Heart left ventricle (tissue), 16 donors: ENCODE results near the gene ZWILCH. TPM values are rescaled to one million over a fixed set of nuclear protein-coding genes. Genes with fewer than 3 reads are reported as not detected.

Source experiments
- ATAC-seq, 4 donors: fragments of 200-7000 bp; cut with Tn5 transposase; one replicate each; pipeline ENCODE4 v1.9.1; 2020 to 2022; ENCODE audit warnings: moderate library complexity in 4 of 4, mild to moderate bottlenecking in 3 of 4, moderate number of reproducible peaks in 1 of 4
- DNase-seq, 5 donors: peaks; one replicate each; pipeline ENCODE4 v3.0.0-alpha.2; 2020
- H3K27ac ChIP-seq, 12 donors: fragments of 200-600 bp; sonication (generic) in 4 of 12; one replicate each; pipeline versions ENCODE4 v1.5.0 to v1.8.0; 2016 to 2022; ENCODE audit warnings: mild to moderate bottlenecking in 2 of 12
- H3K27me3 ChIP-seq, 9 donors: fragments of 200-600 bp; sonication (generic) in 2 of 9; one replicate each; pipeline versions ENCODE4 v1.5.1 to v1.8.0; 2016 to 2022; ENCODE audit warnings: mild to moderate bottlenecking in 3 of 9
- H3K36me3 ChIP-seq, 9 donors: fragments of 200-600 bp; sonication (generic) in 2 of 9; one replicate each; pipeline versions ENCODE4 v1.5.0 to v1.8.0; 2018 to 2022; ENCODE audit warnings: mild to moderate bottlenecking in 2 of 9
- H3K4me1 ChIP-seq, 12 donors: fragments of 200-600 bp; sonication (generic) in 4 of 12; one replicate each; pipeline versions ENCODE4 v1.5.0 to v1.8.0; 2016 to 2022; ENCODE audit warnings: mild to moderate bottlenecking in 3 of 12
- H3K4me3 ChIP-seq, 12 donors: fragments of 200-600 bp; sonication (generic) in 4 of 12; one replicate each; pipeline versions ENCODE4 v1.5.0 to v1.8.0; 2017 to 2022; ENCODE audit warnings: mild to moderate bottlenecking in 9 of 12, moderate library complexity in 4 of 12
- H3K9me3 ChIP-seq, 12 donors: fragments of 200-600 bp; sonication (generic) in 4 of 12; one replicate each; pipeline versions ENCODE4 v1.5.0 to v1.8.0; 2016 to 2022; ENCODE audit warnings: mild to moderate bottlenecking in 1 of 12
- CTCF ChIP-seq, 12 donors: fragments of 200-600 bp; sonication (generic) in 4 of 12; IDR thresholded peaks; one replicate each; pipeline versions ENCODE4 v1.5.0 to v1.8.0; 2018 to 2022; ENCODE audit warnings: antibody characterized with exemption in 12 of 12, mild to moderate bottlenecking in 5 of 12
- POLR2A ChIP-seq, 2 donors: fragments of 450-650 bp; IDR thresholded peaks; one replicate each; pipeline ENCODE4 v1.6.1; 2017; ENCODE audit warnings: antibody characterized with exemption in 2 of 2, mild to moderate bottlenecking in 2 of 2, moderate library complexity in 2 of 2
- WGBS, 4 donors: extraction: QIAGEN DNeasy Blood & Tissue Kit in 2 of 4; methylation state at CpG; one replicate each; pipeline versions ENCODE4 v1.1.5 to v1.1.7; 2013 to 2018; 5-methylcytosine and 5-hydroxymethylcytosine counted together
- intact Hi-C, 10 donors: fragments of 100-400 bp; cut with DNase I; formaldehyde crosslinking; loops; one replicate each; pipeline versions ENCODE4 v1.11.1 to v1.14.2; 2022
- polyA plus RNA-seq, 2 donors: library from polyadenylated mRNA; stranded (reverse); fragments of 200-250 nt; gene quantifications; one replicate each; pipeline ENCODE4 v1.2.3, GENCODE V29; 2013
- total RNA-seq, 9 donors: library from RNA; depleted of rRNA in 2 of 9; stranded (reverse); fragments of >200 nt in 2 of 9; fragmentation: NEBNext Ultra II Directional in 3 of 9; extraction: Animal tissue kit (Norgen Biotek cat#: 25700) in 3 of 9; gene quantifications; one replicate each; pipeline versions ENCODE4 v1.1.0 to v1.2.4, GENCODE V29; 2016 to 2023
- donor health status: ischemic (EF 13 %, LVEDD 7.1; RV severe dilation, severe dysfunction).
- donor health status: healthy with polysubstance abuse.
- donor health status: DM: no; HTN: yes; CAD: no.
- donor health status: DM: no; HTN: no; CAD: no.
- donor health status: ischemic (EF 25% LVEDD 6.9; RV normal size, moderate dysfunction).
- donor health status: ischemic (EF 25% LVEDD 5.7; RV mildly dilated, moderate dysfunction).
- donor health status: healthy.
- donor health status: DM: yes; HTN: yes; CAD: no.
- donor health status: ischemic (EF 35%, LVEDD 5.7; RV mildly dilated, moderate dysfunction).
- donor health status: nonischemic (EF 11% LVEDD 7.7; RV severe dilation, severe dysfunction).
- donor health status: DM: yes; HTN: yes; CAD: no.
- donor health status: PGD.
- donor health status: ischemic (EF 29% LVEDD 5.4; RV normal size, mild dysfunction).
- donor health status: nonischemic (EF 23%, LVEDD 6.1; RV moderate dilation, normal function).

ZWILCH gene
- total and polyA plus RNA-seq, 11 donors: 0.53 to 5.4 (median 2.6) TPM

GRCh38 chr15:66503780-66504562 lies 1.2 kb upstream of the ZWILCH start:
- Histone ChIP-seq H3K9me3 (no peaks in the 10 kb centered on the region), H3K4me3 (peak overlapping the region; percentile 47 to 96 (median 86)), H3K36me3 (peaks cover 0 to 45% (median 43%) of the 10 kb centered on the region in 9 donors), H3K27me3 (no peaks in the 10 kb centered on the region), H3K27ac (peak overlapping the region; percentile 82 to 97 (median 91)), H3K4me1 (peaks cover 7 to 42% (median 23%) of the 10 kb centered on the region in 12 donors)
- no peak for TF ChIP-seq CTCF (IDR thresholded peaks at IDR 0.05)
- TF ChIP-seq POLR2A (IDR thresholded peaks at IDR 0.05): no peak
- no peak for ATAC-seq
- 0 to 1% (median 1%) methylated on average over 12 of the region's 12 CpGs for WGBS, 4 donors
- intact Hi-C loops: loop anchor here in 2 of 10 donors (2.0 to 5.0 kb wide), 2 partner anchors 117 to 348 kb away; partner anchors contain the start of gene MAP2K1 (in 1 of the 2)
- DNase-seq: no peak

- Histone ChIP-seq H3K36me3 (peaks cover 0 to 32% (median 29%) of the 10 kb centered on the region in 9 donors), H3K27me3 (no peaks in the 10 kb centered on the region), H3K27ac (peak overlapping the region; percentile 82 to 97 (median 91)), H3K9me3 (no peaks in the 10 kb centered on the region), H3K4me1 (peaks cover 7 to 42% (median 22%) of the 10 kb centered on the region in 12 donors), H3K4me3 (peak overlapping the region; percentile 47 to 96 (median 86))
- intact Hi-C loops: loop anchor here in 1 of 10 donors (2.0 kb wide), 1 partner anchor 119 kb away; the partner anchor contains the start of gene MAP2K1
- DNase-seq (no peak), ATAC-seq (no peak)
- WGBS, 4 donors: 0 to 1% (median 0%) methylated on average over 10 to 13 of the region's 13 CpGs
- TF ChIP-seq POLR2A (IDR thresholded peaks at IDR 0.05) (peak in 1 of 2 donors; percentile 17), CTCF (IDR thresholded peaks at IDR 0.05) (no peak)
Measured at GRCh38 chr15:66505430-66505811, 295 bp downstream of the ZWILCH start.

- Histone ChIP-seq H3K36me3 (peaks cover 0 to 31% (median 25%) of the 10 kb centered on the region in 9 donors), H3K4me3 (peak overlapping the region in 11 of 12 donors; percentile 66 to 96 (median 89)), H3K27me3 (no peaks in the 10 kb centered on the region), H3K27ac (peak overlapping the region in 7 of 12 donors; percentile 86 to 97 (median 91)), H3K9me3 (no peaks in the 10 kb centered on the region), H3K4me1 (peaks cover 7 to 42% (median 22%) of the 10 kb centered on the region in 12 donors)
- 37 to 44% (median 41%) methylated on average over 4 of the region's 4 CpGs for WGBS, 4 donors
- TF ChIP-seq POLR2A (IDR thresholded peaks at IDR 0.05) (no peak), CTCF (IDR thresholded peaks at IDR 0.05) (no peak)
- intact Hi-C loops: loop anchor here in 1 of 10 donors (2.0 kb wide), 1 partner anchor 119 kb away; the partner anchor contains the start of gene MAP2K1
- no peak for ATAC-seq
- no peak for DNase-seq
Measured at GRCh38 chr15:66505818-66506217, 692 bp downstream of the ZWILCH start.

GRCh38 chr15:66508293-66508883 lies 3.3 kb downstream of the ZWILCH start:
- Histone ChIP-seq H3K9me3 (no peaks in the 10 kb centered on the region), H3K27me3 (no peaks in the 10 kb centered on the region), H3K36me3 (peaks cover 0 to 12% (median 0%) of the 10 kb centered on the region in 9 donors), H3K4me3 (no peak overlapping the region), H3K4me1 (peaks cover 0 to 21% (median 12%) of the 10 kb centered on the region in 12 donors), H3K27ac (no peak overlapping the region)
- DNase-seq (no peak), ATAC-seq (no peak)
- no peak for TF ChIP-seq POLR2A (IDR thresholded peaks at IDR 0.05)
- TF ChIP-seq CTCF (IDR thresholded peaks at IDR 0.05): no peak
- intact Hi-C loops: no loop called here
- WGBS, 4 donors: 85 to 88% (median 87%) methylated on average over 3 of the region's 3 CpGs
